Mesenchymal stem cell (in vitro differentiated cells and primary cell): ENCODE results near the gene ERICH2.

Experiments used
- DNase-seq: peaks from one replicate; pipeline ENCODE4 v3.0.0-alpha.2; 2013
- H2AFZ ChIP-seq: one replicate; pipeline ENCODE4 v1.6.1; 2013; ENCODE audit warnings: low read depth, mild to moderate bottlenecking, control low read depth, inconsistent platforms, low read length, moderate library complexity
- H2AK5ac ChIP-seq: 2 replicates; pipeline ENCODE4 v1.6.1; 2013; ENCODE audit warnings: low read length, moderate library complexity, mild to moderate bottlenecking, inconsistent platforms; ENCODE audit not compliant: severe bottlenecking
- H2BK120ac ChIP-seq: one replicate; pipeline ENCODE4 v1.6.1; 2013; ENCODE audit warnings: low read depth, mild to moderate bottlenecking, inconsistent platforms, low read length, moderate library complexity
- H2BK12ac ChIP-seq, 2 experiments: one replicate each; pipeline ENCODE4 v1.6.1; 2013; ENCODE audit warnings: inconsistent platforms in 2 of 2, low read length in 2 of 2, mild to moderate bottlenecking in 2 of 2, moderate library complexity in 2 of 2, control low read depth in 1 of 2
- H2BK15ac ChIP-seq: one replicate; pipeline ENCODE4 v1.6.1; 2013; ENCODE audit warnings: mild to moderate bottlenecking, low read depth, inconsistent platforms; ENCODE audit not compliant: poor library complexity, severe bottlenecking
- H2BK5ac ChIP-seq: 2 replicates; pipeline ENCODE4 v1.6.1; 2013; ENCODE audit warnings: low read depth, mild to moderate bottlenecking, low read length, control low read depth, inconsistent platforms; ENCODE audit not compliant: poor library complexity, severe bottlenecking
- H3K14ac ChIP-seq, 2 experiments: one replicate each; pipeline ENCODE4 v1.6.1; 2013; ENCODE audit warnings: inconsistent platforms in 2 of 2, low read length in 2 of 2, control low read depth in 1 of 2, mild to moderate bottlenecking in 1 of 2, moderate library complexity in 1 of 2
- H3K18ac ChIP-seq, 2 experiments: one replicate each; pipeline ENCODE4 v1.6.1; 2013; ENCODE audit warnings: inconsistent platforms in 2 of 2, low read length in 2 of 2, control low read depth in 1 of 2, low read depth in 1 of 2, mild to moderate bottlenecking in 1 of 2
- H3K23ac ChIP-seq, 2 experiments: one replicate each; pipeline ENCODE4 v1.6.1; 2013; ENCODE audit warnings: inconsistent platforms in 2 of 2, low read length in 2 of 2, mild to moderate bottlenecking in 2 of 2, moderate library complexity in 2 of 2, control low read depth in 1 of 2
- H3K27ac ChIP-seq: 2 replicates; pipeline ENCODE4 v1.5.1; 2013; ENCODE audit warnings: mild to moderate bottlenecking, moderate library complexity, low read length, control low read depth, inconsistent platforms; ENCODE audit not compliant: poor library complexity, severe bottlenecking
- H3K27me3 ChIP-seq, 2 experiments: 2 replicates each; pipeline versions ENCODE4 v1.6.1 to v1.7.0; 2013; ENCODE audit warnings: low read length in 2 of 2, mild to moderate bottlenecking in 2 of 2, moderate library complexity in 2 of 2, control low read depth in 1 of 2, inconsistent platforms in 1 of 2; ENCODE audit not compliant: control insufficient read depth in 1 of 2, insufficient read depth in 1 of 2
- H3K36me3 ChIP-seq, 2 experiments: 2 replicates each; pipeline versions ENCODE4 v1.6.1 to v1.7.0; 2013; ENCODE audit warnings: low read length in 2 of 2, control low read depth in 1 of 2, inconsistent platforms in 1 of 2, low read depth in 1 of 2, mild to moderate bottlenecking in 1 of 2; ENCODE audit not compliant: insufficient read depth in 2 of 2, control insufficient read depth in 1 of 2
- H3K4ac ChIP-seq, 2 experiments: one replicate each; pipeline ENCODE4 v1.6.1; 2013; ENCODE audit warnings: inconsistent platforms in 2 of 2, low read length in 2 of 2, mild to moderate bottlenecking in 2 of 2, moderate library complexity in 2 of 2, control low read depth in 1 of 2, low read depth in 1 of 2
- H3K4me1 ChIP-seq: 2 replicates; pipeline ENCODE4 v1.6.1; 2013; ENCODE audit warnings: low read depth, low read length, control low read depth; ENCODE audit not compliant: control insufficient read depth, insufficient read depth
- H3K4me2 ChIP-seq: 2 replicates; pipeline ENCODE4 v1.6.1; 2013; ENCODE audit warnings: low read length, mild to moderate bottlenecking, inconsistent platforms; ENCODE audit not compliant: poor library complexity, severe bottlenecking
- H3K4me3 ChIP-seq, 2 experiments: 2 replicates each; pipeline versions ENCODE4 v1.5.1 to v1.7.0; 2013; ENCODE audit warnings: low read length in 2 of 2, mild to moderate bottlenecking in 2 of 2, control low read depth in 1 of 2, low read depth in 1 of 2; ENCODE audit not compliant: insufficient read depth in 1 of 2
- H3K79me1 ChIP-seq: replicated peaks from 2 replicates; pipeline ENCODE4 v1.6.1; 2013; ENCODE audit warnings: mild to moderate bottlenecking, control low read depth, low read length, inconsistent platforms; ENCODE audit not compliant: poor library complexity, severe bottlenecking
- H3K9ac ChIP-seq: 2 replicates; pipeline ENCODE4 v1.7.0; 2013; ENCODE audit warnings: mild to moderate bottlenecking, low read length, moderate library complexity
- H3K9me3 ChIP-seq: 2 replicates; pipeline ENCODE4 v1.7.0; 2013; ENCODE audit warnings: mild to moderate bottlenecking, low read length; ENCODE audit not compliant: control insufficient read depth
- H4K8ac ChIP-seq: one replicate; pipeline ENCODE4 v1.6.1; 2013; ENCODE audit warnings: inconsistent platforms, mild to moderate bottlenecking, low read length, moderate library complexity
- H4K91ac ChIP-seq: one replicate; pipeline ENCODE4 v1.6.1; 2013; ENCODE audit warnings: mild to moderate bottlenecking, low read length, inconsistent platforms
- WGBS: methylation state at CpG from one replicate; pipeline ENCODE4 v1.1.7; 2013; ENCODE audit warnings: mixed read lengths; 5-methylcytosine and 5-hydroxymethylcytosine counted together

ERICH2 gene

DNA sequence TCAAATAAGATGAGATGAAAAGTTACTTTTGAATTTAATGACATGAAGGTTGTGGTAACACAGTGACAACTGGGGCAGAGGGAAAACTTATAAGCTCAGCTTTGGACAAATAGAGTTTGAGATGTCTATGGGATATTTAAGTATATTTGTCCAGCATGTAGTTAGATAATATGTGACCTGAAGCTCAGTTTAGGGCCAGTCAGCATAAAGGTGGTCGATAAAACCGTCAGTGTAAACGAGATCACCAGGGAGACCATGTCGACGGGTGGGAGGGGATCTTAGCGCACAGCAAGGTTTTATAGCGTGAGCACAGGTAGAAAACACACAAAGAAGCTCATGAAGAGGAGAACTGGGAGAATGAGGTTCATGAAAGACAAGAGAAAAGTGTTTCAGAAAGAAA lies 7.4 kb upstream of the ERICH2 start:
- H3K18ac ChIP-seq = no peak overlapping the region
- no peak overlapping the region for H3K27ac ChIP-seq
- no peak overlapping the region for H2BK12ac ChIP-seq
- H3K14ac ChIP-seq = no peak overlapping the region
- no peak overlapping the region for H2BK120ac ChIP-seq
- H2AFZ ChIP-seq = no peak overlapping the region
- H3K4me2 ChIP-seq = no peak overlapping the region
- H3K9ac ChIP-seq = no peak overlapping the region
- no peaks in the 10 kb centered on the region for H3K9me3 ChIP-seq
- no peaks in the 10 kb centered on the region for H3K79me1 ChIP-seq
- no peaks in the 10 kb centered on the region for H3K36me3 ChIP-seq
- DNase-seq = no peak
- no peak overlapping the region for H2BK15ac ChIP-seq
- WGBS = 79% methylated on average over 7 of the region's 7 CpGs
- H3K4me3 ChIP-seq = no peak overlapping the region
- H3K23ac ChIP-seq = no peak overlapping the region
- H2AK5ac ChIP-seq = no peak overlapping the region
- H3K4ac ChIP-seq = no peak overlapping the region
- no peak overlapping the region for H2BK5ac ChIP-seq
- no peak overlapping the region for H4K91ac ChIP-seq
- no peaks in the 10 kb centered on the region for H3K27me3 ChIP-seq
- no peaks in the 10 kb centered on the region for H3K4me1 ChIP-seq
- H4K8ac ChIP-seq = no peak overlapping the region

DNA sequence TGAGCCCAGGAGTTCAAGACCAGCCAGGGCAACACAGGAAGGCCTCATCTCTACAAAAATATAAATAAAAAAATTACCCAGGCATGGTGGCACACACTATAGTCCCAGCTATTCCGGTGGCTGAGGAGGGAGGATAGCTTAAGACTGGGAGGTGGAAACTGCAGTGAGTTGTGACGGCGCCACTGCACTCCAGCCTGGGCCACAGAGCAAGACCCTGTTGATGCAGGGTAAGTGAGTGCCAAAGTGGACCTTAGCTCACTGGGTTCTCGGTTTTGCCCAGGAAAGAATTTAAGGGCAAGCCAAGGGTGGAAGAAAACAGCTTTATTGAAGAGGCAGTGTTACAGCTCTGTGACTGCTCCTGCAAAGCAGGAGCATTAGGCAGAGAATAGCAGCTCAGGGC lies 6.9 kb upstream of the ERICH2 start:
- Histone ChIP-seq H2AFZ (no peak overlapping the region), H2BK15ac (no peak overlapping the region), H3K4ac (no peak overlapping the region), H3K27me3 (no peaks in the 10 kb centered on the region), H3K9me3 (no peaks in the 10 kb centered on the region), H3K4me2 (no peak overlapping the region), H3K79me1 (no peaks in the 10 kb centered on the region), H3K23ac (no peak overlapping the region), H2BK120ac (no peak overlapping the region), H3K18ac (no peak overlapping the region), H2BK12ac (no peak overlapping the region), H3K9ac (no peak overlapping the region), H4K91ac (no peak overlapping the region), H4K8ac (no peak overlapping the region), H3K36me3 (no peaks in the 10 kb centered on the region), H3K4me1 (no peaks in the 10 kb centered on the region), H3K14ac (no peak overlapping the region), H3K27ac (no peak overlapping the region), H3K4me3 (no peak overlapping the region), H2BK5ac (no peak overlapping the region), H2AK5ac (no peak overlapping the region)
- WGBS = 97% methylated on average over 4 of the region's 4 CpGs
- DNase-seq = no peak

DNA sequence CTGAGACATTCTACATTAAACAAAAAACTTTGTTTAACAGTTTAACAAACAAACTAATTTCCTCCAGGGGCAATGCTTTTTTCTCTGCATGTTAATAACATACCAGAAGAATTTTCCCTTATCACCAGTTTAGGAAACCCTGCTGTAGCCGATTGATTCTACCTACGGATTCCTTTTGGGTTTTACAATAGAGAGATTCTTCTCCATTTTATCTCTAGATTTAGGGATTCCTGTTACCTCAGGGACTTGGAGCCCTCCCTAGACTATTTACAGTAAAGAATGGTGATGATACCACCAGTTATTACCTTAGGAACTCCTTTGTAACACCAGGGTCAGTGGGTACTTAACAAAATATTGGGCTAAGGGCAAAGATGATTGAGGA lies 5.3 kb upstream of the ERICH2 start:
- no peaks in the 10 kb centered on the region for H3K79me1 ChIP-seq
- no peak overlapping the region for H3K14ac ChIP-seq
- no peak overlapping the region for H2AK5ac ChIP-seq
- no peak overlapping the region for H3K23ac ChIP-seq
- DNase-seq = no peak
- no peak overlapping the region for H3K27ac ChIP-seq
- no peak overlapping the region for H3K4me2 ChIP-seq
- H3K36me3 ChIP-seq = no peaks in the 10 kb centered on the region
- H2BK15ac ChIP-seq = no peak overlapping the region
- no peaks in the 10 kb centered on the region for H3K4me1 ChIP-seq
- H4K91ac ChIP-seq = no peak overlapping the region
- H2BK12ac ChIP-seq = no peak overlapping the region
- no peak overlapping the region for H3K18ac ChIP-seq
- no peak overlapping the region for H3K4me3 ChIP-seq
- H3K27me3 ChIP-seq = no peaks in the 10 kb centered on the region
- no peak overlapping the region for H2BK120ac ChIP-seq
- H2AFZ ChIP-seq = no peak overlapping the region
- no peaks in the 10 kb centered on the region for H3K9me3 ChIP-seq
- WGBS = no CpG with 5 or more reads among the region's 2 CpGs
- H4K8ac ChIP-seq = no peak overlapping the region
- H2BK5ac ChIP-seq = no peak overlapping the region
- H3K4ac ChIP-seq = no peak overlapping the region
- H3K9ac ChIP-seq = no peak overlapping the region

- no peak overlapping the region for H2AFZ ChIP-seq
Observed at GRCh38 chr2:170766693-170767092, 3.5 kb upstream of the ERICH2 start.

More at GRCh38 chr2:170766693-170767092, 3.5 kb upstream of the ERICH2 start:
- H3K9me3 ChIP-seq = no peaks in the 10 kb centered on the region
- 72% methylated on average over 4 of the region's 4 CpGs for WGBS
- no peak overlapping the region for H3K18ac ChIP-seq
- no peak overlapping the region for H3K27ac ChIP-seq
- peaks cover 5% of the 10 kb centered on the region for H3K4me1 ChIP-seq
- no peak overlapping the region for H4K91ac ChIP-seq
- no peak overlapping the region for H4K8ac ChIP-seq
- H3K36me3 ChIP-seq = no peaks in the 10 kb centered on the region
- H2BK5ac ChIP-seq = no peak overlapping the region
- H3K79me1 ChIP-seq = no peaks in the 10 kb centered on the region
- H3K27me3 ChIP-seq = no peaks in the 10 kb centered on the region
- H2BK15ac ChIP-seq = no peak overlapping the region
- H3K14ac ChIP-seq = no peak overlapping the region
- no peak overlapping the region for H2BK12ac ChIP-seq
- no peak overlapping the region for H3K9ac ChIP-seq
- no peak overlapping the region for H3K4ac ChIP-seq
- no peak overlapping the region for H3K4me3 ChIP-seq
- DNase-seq = no peak
- H2AK5ac ChIP-seq = no peak overlapping the region
- H3K4me2 ChIP-seq = no peak overlapping the region
- no peak overlapping the region for H2BK120ac ChIP-seq
- no peak overlapping the region for H3K23ac ChIP-seq
